Astrocyte of the spinal cord (primary cell): ENCODE results near the gene CEBPA.

ENCODE experiments used
- DNase-seq: peaks from one replicate; pipeline ENCODE4 v3.0.0; 2011; ENCODE audit warnings: low read depth, low spot score
- H3K4me3 ChIP-seq: 2 replicates; pipeline ENCODE4 v1.5.1; 2011; ENCODE audit warnings: low read depth, mild to moderate bottlenecking, low read length, moderate library complexity
- CTCF ChIP-seq: IDR thresholded peaks from 2 replicates; pipeline ENCODE4 v1.5.1; 2012; ENCODE audit warnings: low read depth, mild to moderate bottlenecking, low read length, inconsistent platforms
- in situ Hi-C: cut with HindIII; loops from 2 replicates; pipeline ENCODE4 v1.10.0; 2017; ENCODE audit warnings: low sequenced_read_pairs

The CEBPA gene

GRCh38 chr19:33292595-33293254, 9.6 kb downstream of the CEBPA start:
- no peak for TF ChIP-seq CTCF
- in situ Hi-C loops: no loop called here
- H3K4me3 ChIP-seq: no peak overlapping the region
- no peak for DNase-seq

GRCh38 chr19:33291623-33292534, 10.5 kb downstream of the CEBPA start:
- no peak overlapping the region for H3K4me3 ChIP-seq
- no peak for DNase-seq
- in situ Hi-C loops: no loop called here
- no peak for TF ChIP-seq CTCF

GRCh38 chr19:33290956-33291622, 11.2 kb downstream of the CEBPA start:
- DNase-seq: no peak
- H3K4me3 ChIP-seq: no peak overlapping the region
- TF ChIP-seq CTCF: no peak
- in situ Hi-C loops: no loop called here

- DNase-seq: no peak
- no peak overlapping the region for H3K4me3 ChIP-seq
- TF ChIP-seq CTCF: no peak
- in situ Hi-C loops: no loop called here
These were observed 12.1 kb downstream of the CEBPA start for GRCh38 chr19:33290082-33290815.

DNA sequence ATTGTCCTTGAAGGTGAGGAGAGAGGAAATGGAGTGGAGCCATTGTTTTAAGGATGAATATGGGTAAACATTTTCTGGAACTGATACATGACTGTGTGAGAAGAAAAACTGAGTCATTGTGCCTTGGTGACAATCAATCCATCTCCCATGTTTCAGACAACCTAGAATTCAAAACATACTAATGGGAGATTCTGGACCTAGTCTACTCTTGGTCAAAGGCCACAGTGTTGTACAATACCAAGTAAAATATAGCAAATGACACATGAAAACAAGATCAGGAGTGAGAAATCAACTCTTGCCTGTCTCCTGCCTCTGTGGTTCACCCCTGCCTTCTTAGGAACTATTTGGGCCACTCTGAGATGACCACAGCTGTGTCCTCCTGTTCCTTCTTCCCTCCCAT, 13.1 kb downstream of the CEBPA start:
- in situ Hi-C loops: no loop called here
- DNase-seq: no peak
- no peak overlapping the region for H3K4me3 ChIP-seq
- TF ChIP-seq CTCF: no peak

- TF ChIP-seq CTCF: no peak
- in situ Hi-C loops: no loop called here
- no peak overlapping the region for H3K4me3 ChIP-seq
- no peak for DNase-seq
These were observed 13.7 kb downstream of the CEBPA start for GRCh38 chr19:33288666-33289065.
